ENCODE results near the gene MTNR1A.

- no peak for TF ChIP-seq ELF4 (CRISPR knock-in tag; IDR thresholded peaks at IDR 0.05)
- TF ChIP-seq EHMT2 (IDR thresholded peaks at IDR 0.05) = no peak
- no peak for TF ChIP-seq EGR1 (conservative IDR thresholded peaks at IDR 0.05)
- TF ChIP-seq, protein P1, sequence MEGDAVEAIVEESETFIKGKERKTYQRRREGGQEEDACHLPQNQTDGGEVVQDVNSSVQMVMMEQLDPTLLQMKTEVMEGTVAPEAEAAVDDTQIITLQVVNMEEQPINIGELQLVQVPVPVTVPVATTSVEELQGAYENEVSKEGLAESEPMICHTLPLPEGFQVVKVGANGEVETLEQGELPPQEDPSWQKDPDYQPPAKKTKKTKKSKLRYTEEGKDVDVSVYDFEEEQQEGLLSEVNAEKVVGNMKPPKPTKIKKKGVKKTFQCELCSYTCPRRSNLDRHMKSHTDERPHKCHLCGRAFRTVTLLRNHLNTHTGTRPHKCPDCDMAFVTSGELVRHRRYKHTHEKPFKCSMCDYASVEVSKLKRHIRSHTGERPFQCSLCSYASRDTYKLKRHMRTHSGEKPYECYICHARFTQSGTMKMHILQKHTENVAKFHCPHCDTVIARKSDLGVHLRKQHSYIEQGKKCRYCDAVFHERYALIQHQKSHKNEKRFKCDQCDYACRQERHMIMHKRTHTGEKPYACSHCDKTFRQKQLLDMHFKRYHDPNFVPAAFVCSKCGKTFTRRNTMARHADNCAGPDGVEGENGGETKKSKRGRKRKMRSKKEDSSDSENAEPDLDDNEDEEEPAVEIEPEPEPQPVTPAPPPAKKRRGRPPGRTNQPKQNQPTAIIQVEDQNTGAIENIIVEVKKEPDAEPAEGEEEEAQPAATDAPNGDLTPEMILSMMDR (IDR thresholded peaks at IDR 0.05 in 2 of 3, conservative IDR thresholded peaks at IDR 0.05 in 1 of 3; ENCODE audit: insufficient read depth in 2 of 3, low read depth in 1 of 3, low read length in 3 of 3) = no peak
- TF ChIP-seq FOXJ2 (tag; IDR thresholded peaks at IDR 0.05) = no peak
- TF ChIP-seq KDM1A (IDR thresholded peaks at IDR 0.05) = no peak
- no peak for TF ChIP-seq TCF7L2 (IDR thresholded peaks at IDR 0.05; ENCODE audit: low read depth, low read length)
Observed at GRCh38 chr4:186553717-186554116, 1.6 kb downstream of the MTNR1A start.
